Astrocyte (in vitro differentiated cells and primary cell): ENCODE results near the gene PLCH2.

Source experiments
- EZH2 ChIP-seq: IDR thresholded peaks from 2 replicates; pipeline ENCODE4 v1.6.1; 2012; ENCODE audit warnings: mild to moderate bottlenecking, low read length, inconsistent platforms; ENCODE audit not compliant: insufficient read depth
- TF ChIP-seq, protein P1 (sequence below): IDR thresholded peaks from 2 replicates; pipeline ENCODE4 v1.5.1; 2011; ENCODE audit warnings: low read depth, mild to moderate bottlenecking, inconsistent platforms, low read length, moderate library complexity; ENCODE audit not compliant: insufficient read depth

DNA sequence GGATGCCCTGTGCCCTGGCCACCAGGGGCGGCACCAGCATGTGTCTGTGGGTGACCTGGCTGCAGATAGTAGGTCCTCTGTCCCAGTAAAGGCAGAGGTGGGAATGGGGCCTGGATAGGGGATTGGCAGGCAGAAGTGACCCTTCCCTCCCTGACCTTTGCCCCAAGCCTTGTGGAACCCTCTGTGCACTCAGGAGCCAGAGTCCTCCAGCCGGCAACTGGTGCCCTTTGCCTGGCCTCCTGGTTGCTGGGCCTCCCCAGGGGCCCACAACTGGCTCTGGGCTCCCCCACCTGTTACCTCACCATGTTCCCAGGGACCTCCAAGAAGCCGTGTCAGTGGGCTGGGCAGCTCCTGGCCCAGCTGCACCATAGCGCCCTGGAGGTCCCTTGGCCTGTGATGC is 10.0 kb downstream of the PLCH2 start:
- TF ChIP-seq, protein P1, sequence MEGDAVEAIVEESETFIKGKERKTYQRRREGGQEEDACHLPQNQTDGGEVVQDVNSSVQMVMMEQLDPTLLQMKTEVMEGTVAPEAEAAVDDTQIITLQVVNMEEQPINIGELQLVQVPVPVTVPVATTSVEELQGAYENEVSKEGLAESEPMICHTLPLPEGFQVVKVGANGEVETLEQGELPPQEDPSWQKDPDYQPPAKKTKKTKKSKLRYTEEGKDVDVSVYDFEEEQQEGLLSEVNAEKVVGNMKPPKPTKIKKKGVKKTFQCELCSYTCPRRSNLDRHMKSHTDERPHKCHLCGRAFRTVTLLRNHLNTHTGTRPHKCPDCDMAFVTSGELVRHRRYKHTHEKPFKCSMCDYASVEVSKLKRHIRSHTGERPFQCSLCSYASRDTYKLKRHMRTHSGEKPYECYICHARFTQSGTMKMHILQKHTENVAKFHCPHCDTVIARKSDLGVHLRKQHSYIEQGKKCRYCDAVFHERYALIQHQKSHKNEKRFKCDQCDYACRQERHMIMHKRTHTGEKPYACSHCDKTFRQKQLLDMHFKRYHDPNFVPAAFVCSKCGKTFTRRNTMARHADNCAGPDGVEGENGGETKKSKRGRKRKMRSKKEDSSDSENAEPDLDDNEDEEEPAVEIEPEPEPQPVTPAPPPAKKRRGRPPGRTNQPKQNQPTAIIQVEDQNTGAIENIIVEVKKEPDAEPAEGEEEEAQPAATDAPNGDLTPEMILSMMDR: no peak
- no peak for TF ChIP-seq EZH2
